Measurements from ENCODE around the gene CLTB. TPM values are rescaled to one million over a fixed set of nuclear protein-coding genes. Genes with fewer than 3 reads are reported as not detected.

The CLTB gene
- total and polyA plus RNA-seq, 2 of the 13 experiments (the other 11 are each of a cell fraction or from before 2014, with no cell fraction given) = 23.3 to 33.8 TPM

GRCh38 chr5:176415952-176416924 lies at the start of gene CLTB (continued):
- TF ChIP-seq AHDC1 (CRISPR knock-in tag; IDR thresholded peaks at IDR 0.05; ENCODE audit: borderline replicate concordance) = no peak
- TF ChIP-seq HNF1A (IDR thresholded peaks at IDR 0.05; ENCODE audit: low read depth) = no peak
- peak; percentile 29; the same call in 1 of the 2 replicates for TF ChIP-seq HNF1A (CRISPR knock-in tag; IDR thresholded peaks at IDR 0.05; ENCODE audit: borderline replicate concordance)
- peak; percentile 58; the same call in 1 of the 2 replicates for TF ChIP-seq TMF1 (CRISPR knock-in tag; IDR thresholded peaks at IDR 0.05; ENCODE audit: low read depth)
- peak; percentile 82; the same call in 1 of the 2 replicates for TF ChIP-seq ZNF746 (CRISPR knock-in tag; IDR thresholded peaks at IDR 0.05)
- no peak; the same call in 1 of the 2 replicates for TF ChIP-seq NR2F2 (IDR thresholded peaks at IDR 0.05; ENCODE audit: borderline replicate concordance, low read depth)
- TF ChIP-seq CREB3 (CRISPR knock-in tag; IDR thresholded peaks at IDR 0.05) = no peak
- TF ChIP-seq RFXANK (CRISPR knock-in tag; IDR thresholded peaks at IDR 0.05) = 0 out of 2 replicates have a peak, but pooled peaks have one; percentile 25
- TF ChIP-seq TBP (CRISPR knock-in tag; IDR thresholded peaks at IDR 0.05) = no peak
- TF ChIP-seq EP300 (IDR thresholded peaks at IDR 0.05; ENCODE audit: low read depth in 2 of 2, low read length in 2 of 2) = no peak
- TF ChIP-seq EP300 (CRISPR knock-in tag; IDR thresholded peaks at IDR 0.05; ENCODE audit: borderline replicate concordance) = no peak
- no peak for TF ChIP-seq ZNF589 (CRISPR knock-in tag; conservative IDR thresholded peaks at IDR 0.05)
- no peak for TF ChIP-seq ZSCAN25 (CRISPR knock-in tag; IDR thresholded peaks at IDR 0.05)
- 0 out of 2 replicates have a peak, but pooled peaks have one; percentile 34 for TF ChIP-seq KLF11 (CRISPR knock-in tag; IDR thresholded peaks at IDR 0.05)

All from HepG2 (cell line).